HEK293 (cell line): ENCODE results near the gene KRT25.

Experiments
- CTCF ChIA-PET: fragments of 350-600 bp; formaldehyde crosslinking; extraction: SDS; loops from one replicate; lab custom pipeline; 2021; ENCODE audit warnings: antibody characterized with exemption; lab: Yijun Ruan, JAX
- POLR2A ChIA-PET: fragments of 300-600 bp; formaldehyde crosslinking; extraction: SDS; loops from one replicate; lab custom pipeline; 2020; ENCODE audit warnings: antibody characterized with exemption, inconsistent platforms; lab: Yijun Ruan, JAX
- H3K27ac ChIP-seq: fragments of 200-500 bp; sonication (Bioruptor generic); 2 replicates; pipeline ENCODE4 v1.5.1; 2014; ENCODE audit warnings: low read depth, low read length, control low read depth, inconsistent platforms; ENCODE audit errors: extremely low read depth
- H3K36me3 ChIP-seq, 2 experiments: fragments of 200-500 bp in 1 of 2; sonication (Bioruptor generic) in 1 of 2; 1 replicate in 1 of 2; 2 replicates in 1 of 2; pipeline ENCODE4 v1.5.1; 2014 to 2017; ENCODE audit warnings: inconsistent platforms in 2 of 2, low read length in 2 of 2; ENCODE audit not compliant: control insufficient read depth in 2 of 2, insufficient read depth in 1 of 2
- H3K4me1 ChIP-seq: fragments of 200-500 bp; sonication (Bioruptor generic); 2 replicates; pipeline ENCODE4 v1.5.1; 2014; ENCODE audit warnings: mild to moderate bottlenecking, low read length, inconsistent platforms; ENCODE audit not compliant: control insufficient read depth, insufficient read depth
- H3K4me3 ChIP-seq: 2 replicates; pipeline ENCODE4 v1.5.1; 2011; ENCODE audit warnings: low read depth, mild to moderate bottlenecking, control low read depth, low read length, moderate library complexity
- H3K9me3 ChIP-seq: fragments of 200-500 bp; sonication (Bioruptor generic); 2 replicates; pipeline ENCODE4 v1.5.1; 2014; ENCODE audit warnings: low read depth, low read length, inconsistent platforms; ENCODE audit not compliant: control insufficient read depth, insufficient read depth
- FEZF1 ChIP-seq: fragments of 450-650 bp; formaldehyde crosslinking; IDR thresholded peaks from 2 replicates; pipeline ENCODE4 v1.5.1; 2016; ENCODE audit warnings: missing biosample characterization, missing genetic modification characterization
- KLF17 ChIP-seq: fragments of 450-650 bp; formaldehyde crosslinking; IDR thresholded peaks from 2 replicates; pipeline ENCODE4 v1.5.1; 2016; ENCODE audit warnings: missing biosample characterization, missing genetic modification characterization
- OVOL3 ChIP-seq: fragments of 450-650 bp; formaldehyde crosslinking; IDR thresholded peaks from 2 replicates; pipeline ENCODE4 v1.5.1; 2016; ENCODE audit warnings: missing biosample characterization, missing genetic modification characterization
- SETDB1 ChIP-seq: IDR thresholded peaks from one replicate; pipeline ENCODE4 v1.6.1; 2017; ENCODE audit warnings: mild to moderate bottlenecking, low read length, moderate library complexity, mixed read lengths; ENCODE audit not compliant: insufficient read length
- ZNF555 ChIP-seq: fragments of 450-650 bp; formaldehyde crosslinking; conservative IDR thresholded peaks from 2 replicates; pipeline ENCODE4 v1.5.1; 2017; ENCODE audit warnings: missing biosample characterization, mild to moderate bottlenecking, missing genetic modification characterization, inconsistent platforms
- ZNF560 ChIP-seq: fragments of 450-650 bp; formaldehyde crosslinking; IDR thresholded peaks from 2 replicates; pipeline ENCODE4 v1.5.1; 2017; ENCODE audit warnings: missing biosample characterization, missing genetic modification characterization, borderline replicate concordance
- ZNF596 ChIP-seq: fragments of 450-650 bp; IDR thresholded peaks from 2 replicates; pipeline ENCODE4 v1.5.0; 2018; ENCODE audit warnings: missing biosample characterization, mild to moderate bottlenecking, missing genetic modification characterization, moderate library complexity
- ZNF626 ChIP-seq: fragments of 450-650 bp; sonication (Bioruptor Pico); formaldehyde crosslinking; IDR thresholded peaks from 2 replicates; pipeline ENCODE4 v1.5.1; 2018; ENCODE audit warnings: missing biosample characterization, missing genetic modification characterization, inconsistent platforms
- ZNF707 ChIP-seq: fragments of 450-650 bp; formaldehyde crosslinking; IDR thresholded peaks from 2 replicates; pipeline ENCODE4 v1.5.1; 2016; ENCODE audit warnings: missing biosample characterization, missing genetic modification characterization
- ZSCAN23 ChIP-seq: fragments of 450-650 bp; formaldehyde crosslinking; IDR thresholded peaks from 2 replicates; pipeline ENCODE4 v1.5.1; 2016; ENCODE audit warnings: missing biosample characterization, missing genetic modification characterization
- TF ChIP-seq, protein P1 (sequence below): fragments of 450-650 bp; formaldehyde crosslinking; IDR thresholded peaks from 2 replicates; pipeline ENCODE4 v1.5.1; 2017; ENCODE audit warnings: missing biosample characterization, missing genetic modification characterization
- TF ChIP-seq, protein P2 (sequence below): fragments of 450-650 bp; formaldehyde crosslinking; IDR thresholded peaks from 2 replicates; pipeline ENCODE4 v1.5.1; 2016; ENCODE audit warnings: missing biosample characterization, missing genetic modification characterization, borderline replicate concordance
- TF ChIP-seq, protein P3 (sequence below): fragments of 450-650 bp; formaldehyde crosslinking; IDR thresholded peaks from 2 replicates; pipeline ENCODE4 v1.5.1; 2016; ENCODE audit warnings: missing biosample characterization, missing genetic modification characterization

KRT25 gene

GRCh38 chr17:40722241-40722640, 32.9 kb downstream of the KRT25 start:
- no peaks in the 10 kb centered on the region for H3K9me3 ChIP-seq
- no peak overlapping the region for H3K27ac ChIP-seq
- H3K4me1 ChIP-seq = no peaks in the 10 kb centered on the region
- no peak for TF ChIP-seq ZNF596
- no peak for TF ChIP-seq ZNF707
- TF ChIP-seq KLF17 = no peak
- TF ChIP-seq, protein P1, sequence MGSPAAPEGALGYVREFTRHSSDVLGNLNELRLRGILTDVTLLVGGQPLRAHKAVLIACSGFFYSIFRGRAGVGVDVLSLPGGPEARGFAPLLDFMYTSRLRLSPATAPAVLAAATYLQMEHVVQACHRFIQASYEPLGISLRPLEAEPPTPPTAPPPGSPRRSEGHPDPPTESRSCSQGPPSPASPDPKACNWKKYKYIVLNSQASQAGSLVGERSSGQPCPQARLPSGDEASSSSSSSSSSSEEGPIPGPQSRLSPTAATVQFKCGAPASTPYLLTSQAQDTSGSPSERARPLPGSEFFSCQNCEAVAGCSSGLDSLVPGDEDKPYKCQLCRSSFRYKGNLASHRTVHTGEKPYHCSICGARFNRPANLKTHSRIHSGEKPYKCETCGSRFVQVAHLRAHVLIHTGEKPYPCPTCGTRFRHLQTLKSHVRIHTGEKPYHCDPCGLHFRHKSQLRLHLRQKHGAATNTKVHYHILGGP (tag by site-specific recombination) = no peak
- no peak for TF ChIP-seq ZSCAN23 (tag by site-specific recombination)
- TF ChIP-seq, protein P2, sequence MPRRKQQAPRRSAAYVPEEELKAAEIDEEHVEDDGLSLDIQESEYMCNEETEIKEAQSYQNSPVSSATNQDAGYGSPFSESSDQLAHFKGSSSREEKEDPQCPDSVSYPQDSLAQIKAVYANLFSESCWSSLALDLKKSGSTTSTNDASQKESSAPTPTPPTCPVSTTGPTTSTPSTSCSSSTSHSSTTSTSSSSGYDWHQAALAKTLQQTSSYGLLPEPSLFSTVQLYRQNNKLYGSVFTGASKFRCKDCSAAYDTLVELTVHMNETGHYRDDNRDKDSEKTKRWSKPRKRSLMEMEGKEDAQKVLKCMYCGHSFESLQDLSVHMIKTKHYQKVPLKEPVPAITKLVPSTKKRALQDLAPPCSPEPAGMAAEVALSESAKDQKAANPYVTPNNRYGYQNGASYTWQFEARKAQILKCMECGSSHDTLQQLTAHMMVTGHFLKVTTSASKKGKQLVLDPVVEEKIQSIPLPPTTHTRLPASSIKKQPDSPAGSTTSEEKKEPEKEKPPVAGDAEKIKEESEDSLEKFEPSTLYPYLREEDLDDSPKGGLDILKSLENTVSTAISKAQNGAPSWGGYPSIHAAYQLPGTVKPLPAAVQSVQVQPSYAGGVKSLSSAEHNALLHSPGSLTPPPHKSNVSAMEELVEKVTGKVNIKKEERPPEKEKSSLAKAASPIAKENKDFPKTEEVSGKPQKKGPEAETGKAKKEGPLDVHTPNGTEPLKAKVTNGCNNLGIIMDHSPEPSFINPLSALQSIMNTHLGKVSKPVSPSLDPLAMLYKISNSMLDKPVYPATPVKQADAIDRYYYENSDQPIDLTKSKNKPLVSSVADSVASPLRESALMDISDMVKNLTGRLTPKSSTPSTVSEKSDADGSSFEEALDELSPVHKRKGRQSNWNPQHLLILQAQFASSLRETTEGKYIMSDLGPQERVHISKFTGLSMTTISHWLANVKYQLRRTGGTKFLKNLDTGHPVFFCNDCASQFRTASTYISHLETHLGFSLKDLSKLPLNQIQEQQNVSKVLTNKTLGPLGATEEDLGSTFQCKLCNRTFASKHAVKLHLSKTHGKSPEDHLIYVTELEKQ (tag by site-specific recombination) = no peak
- no peak for TF ChIP-seq OVOL3 (tag by site-specific recombination)
- TF ChIP-seq, protein P3, sequence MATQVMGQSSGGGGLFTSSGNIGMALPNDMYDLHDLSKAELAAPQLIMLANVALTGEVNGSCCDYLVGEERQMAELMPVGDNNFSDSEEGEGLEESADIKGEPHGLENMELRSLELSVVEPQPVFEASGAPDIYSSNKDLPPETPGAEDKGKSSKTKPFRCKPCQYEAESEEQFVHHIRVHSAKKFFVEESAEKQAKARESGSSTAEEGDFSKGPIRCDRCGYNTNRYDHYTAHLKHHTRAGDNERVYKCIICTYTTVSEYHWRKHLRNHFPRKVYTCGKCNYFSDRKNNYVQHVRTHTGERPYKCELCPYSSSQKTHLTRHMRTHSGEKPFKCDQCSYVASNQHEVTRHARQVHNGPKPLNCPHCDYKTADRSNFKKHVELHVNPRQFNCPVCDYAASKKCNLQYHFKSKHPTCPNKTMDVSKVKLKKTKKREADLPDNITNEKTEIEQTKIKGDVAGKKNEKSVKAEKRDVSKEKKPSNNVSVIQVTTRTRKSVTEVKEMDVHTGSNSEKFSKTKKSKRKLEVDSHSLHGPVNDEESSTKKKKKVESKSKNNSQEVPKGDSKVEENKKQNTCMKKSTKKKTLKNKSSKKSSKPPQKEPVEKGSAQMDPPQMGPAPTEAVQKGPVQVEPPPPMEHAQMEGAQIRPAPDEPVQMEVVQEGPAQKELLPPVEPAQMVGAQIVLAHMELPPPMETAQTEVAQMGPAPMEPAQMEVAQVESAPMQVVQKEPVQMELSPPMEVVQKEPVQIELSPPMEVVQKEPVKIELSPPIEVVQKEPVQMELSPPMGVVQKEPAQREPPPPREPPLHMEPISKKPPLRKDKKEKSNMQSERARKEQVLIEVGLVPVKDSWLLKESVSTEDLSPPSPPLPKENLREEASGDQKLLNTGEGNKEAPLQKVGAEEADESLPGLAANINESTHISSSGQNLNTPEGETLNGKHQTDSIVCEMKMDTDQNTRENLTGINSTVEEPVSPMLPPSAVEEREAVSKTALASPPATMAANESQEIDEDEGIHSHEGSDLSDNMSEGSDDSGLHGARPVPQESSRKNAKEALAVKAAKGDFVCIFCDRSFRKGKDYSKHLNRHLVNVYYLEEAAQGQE (tag by site-specific recombination) = no peak
- no peak for TF ChIP-seq ZNF560
- H3K36me3 ChIP-seq = no peaks in the 10 kb centered on the region
- no peak overlapping the region for H3K4me3 ChIP-seq
- ChIA-PET CTCF (interaction anchor here (0.6 to 0.9 kb wide), 2 partner anchors 16 to 89 kb away, joined by 3 read pairs; no protein-coding TSS in a partner anchor), POLR2A (no interaction called here)

DNA sequence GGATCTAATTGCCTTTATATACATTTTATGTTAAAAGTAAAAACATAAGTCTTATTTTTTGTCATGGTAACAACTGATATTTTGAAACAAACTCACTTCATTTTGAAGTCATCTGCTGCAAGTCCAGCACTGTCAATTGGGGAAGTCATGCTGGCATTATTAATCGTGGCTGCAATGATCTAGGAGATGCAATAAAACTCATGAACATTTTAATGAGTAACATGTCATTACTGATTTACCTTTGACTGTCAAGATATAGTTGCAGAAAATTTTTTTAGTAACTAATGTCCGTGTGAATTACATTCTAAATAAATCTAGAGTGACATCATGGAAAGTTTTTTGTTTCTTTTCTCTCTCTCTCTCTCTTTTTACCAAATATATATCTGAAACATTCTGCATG, 34.2 kb downstream of the KRT25 start:
- Histone ChIP-seq H3K9me3 (no peaks in the 10 kb centered on the region), H3K4me3 (no peak overlapping the region), H3K4me1 (no peaks in the 10 kb centered on the region), H3K36me3 (no peaks in the 10 kb centered on the region), H3K27ac (no peak overlapping the region)
- TF ChIP-seq ZNF555 (tag by site-specific recombination) (no peak), SETDB1 (no peak), ZNF626 (tag by site-specific recombination) (no peak), FEZF1 (no peak)
- CTCF ChIA-PET = no interaction called here
- POLR2A ChIA-PET = no interaction called here
